Measurements from ENCODE around the gene FAM210B. TPM values are rescaled to one million over a fixed set of nuclear protein-coding genes. Genes with fewer than 3 reads are reported as not detected.

FAM210B gene
- total and polyA plus RNA-seq, 2 experiments from 2014 or later = 15.4 to 16.2 TPM

- TF ChIP-seq CREB1 (CRISPR knock-in tag; IDR thresholded peaks at IDR 0.05; ENCODE audit: low read depth) = no peak
These were observed 10.0 kb upstream of the FAM210B start (continued) for GRCh38 chr20:56348746-56349145.

GRCh38 chr20:56350842-56351241 lies 7.9 kb upstream of the FAM210B start:
- peaks cover 18% of the 10 kb centered on the region for H3K27me3 Mint-ChIP-seq (ENCODE audit: insufficient read depth, low read depth, poor library complexity)
- ATAC-seq = no peak

More at GRCh38 chr20:56350842-56351241, 7.9 kb upstream of the FAM210B start:
- no peak for DNase-seq (ENCODE audit: low spot score)
- no peaks in the 10 kb centered on the region for H3K36me3 Mint-ChIP-seq (ENCODE audit: low read depth)
- Histone ChIP-seq H3K27ac (ENCODE audit: low read depth) (no peak overlapping the region), H3K79me2 (replicated peaks; ENCODE audit: insufficient read depth) (no peaks in the 10 kb centered on the region), H3K9me2 (ENCODE audit: insufficient read depth) (no peaks in the 10 kb centered on the region), H3F3A (replicated peaks; ENCODE audit: low read depth) (no peaks in the 10 kb centered on the region), H3K36me3 (ENCODE audit: insufficient read depth) (no peaks in the 10 kb centered on the region), H4K20me1 (replicated peaks; ENCODE audit: insufficient read depth) (no peaks in the 10 kb centered on the region), H3K4me2 (no peak overlapping the region), H3K4me1 (ENCODE audit: insufficient read depth) (peaks cover 16% of the 10 kb centered on the region), H3K4me3 (no peak overlapping the region), H2AFZ (no peak overlapping the region), H3K27me3 (ENCODE audit: insufficient read depth) (peaks cover 40% of the 10 kb centered on the region; the same call in 1 of the 2 replicates)
- no peak overlapping the region for H3K4me3 Mint-ChIP-seq
- H3K9me3 Mint-ChIP-seq = no peaks in the 10 kb centered on the region
- H3K4me1 Mint-ChIP-seq = peaks cover 16% of the 10 kb centered on the region
- TF ChIP-seq EZH2phosphoT487 (IDR thresholded peaks at IDR 0.05; ENCODE audit: unreplicated experiment) (no peak), ZNF331 (CRISPR knock-in tag; IDR thresholded peaks at IDR 0.05; ENCODE audit: low read depth) (no peak), EZH2 (IDR thresholded peaks at IDR 0.05; ENCODE audit: low read depth, unreplicated experiment) (no peak), REST (IDR thresholded peaks at IDR 0.05; ENCODE audit: unreplicated experiment) (no peak), ETS1 (IDR thresholded peaks at IDR 0.05) (no peak), STAT1 (IDR thresholded peaks at IDR 0.05; ENCODE audit: unreplicated experiment) (no peak), POLR2AphosphoS5 (IDR thresholded peaks at IDR 0.05; ENCODE audit: low read depth) (no peak), ZNF462 (CRISPR knock-in tag; IDR thresholded peaks at IDR 0.05) (no peak), JUNB (IDR thresholded peaks at IDR 0.05; ENCODE audit: unreplicated experiment) (no peak), CTCF (conservative IDR thresholded peaks at IDR 0.05; ENCODE audit: low read depth in 2 of 2) (no peak), CREB1 (CRISPR knock-in tag; IDR thresholded peaks at IDR 0.05; ENCODE audit: low read depth) (no peak), NANOG (IDR thresholded peaks at IDR 0.05; ENCODE audit: borderline replicate concordance) (no peak), ZNF114 (CRISPR knock-in tag; IDR thresholded peaks at IDR 0.05) (no peak)
- no peak overlapping the region for H3K27ac Mint-ChIP-seq
